ENCODE data around the gene TENT5A.

DNA sequence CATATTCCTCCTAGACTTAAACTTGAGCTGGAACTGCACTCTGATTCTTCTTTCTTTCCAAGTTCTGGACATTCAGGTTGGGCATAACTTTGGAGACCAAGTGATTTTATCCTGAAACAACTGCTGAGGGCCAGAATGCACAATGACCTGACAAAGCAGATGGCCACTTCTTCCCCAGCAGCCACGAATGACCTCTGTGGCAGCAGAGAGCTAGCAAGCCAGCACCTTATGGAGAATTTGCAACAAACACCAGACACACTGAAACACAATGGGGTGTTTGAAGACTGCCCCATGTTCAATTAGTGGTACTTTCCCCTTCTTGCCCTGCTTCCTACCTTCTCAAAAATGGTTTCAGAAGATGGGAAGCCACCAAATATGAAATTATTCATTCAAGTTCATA is 4.2 kb upstream of the TENT5A start:
- TF ChIP-seq EP300 (IDR thresholded peaks at IDR 0.05) (no peak), POLR2A (IDR thresholded peaks at IDR 0.05) (no peak)

Data from tibial nerve (tissue), 3 donors.